Astrocyte (in vitro differentiated cells and primary cell): ENCODE results near the gene SRC.

ENCODE experiments used
- CTCF ChIP-seq: IDR thresholded peaks from 2 replicates; pipeline ENCODE4 v1.5.1; 2011; ENCODE audit warnings: low read depth, mild to moderate bottlenecking, inconsistent platforms, low read length, moderate library complexity; ENCODE audit not compliant: insufficient read depth
- EZH2 ChIP-seq: IDR thresholded peaks from 2 replicates; pipeline ENCODE4 v1.6.1; 2012; ENCODE audit warnings: mild to moderate bottlenecking, low read length, inconsistent platforms; ENCODE audit not compliant: insufficient read depth

- TF ChIP-seq CTCF (no peak), EZH2 (no peak)
Measured at GRCh38 chr20:37342231-37343177, 3.4 kb upstream of the SRC start.
